Small intestine (tissue), 7 donors: ENCODE data around the gene NOMO2. TPM values are rescaled to one million over a fixed set of nuclear protein-coding genes. Genes with fewer than 3 reads are reported as not detected.
"Not testable (repeated sequence)": the region's sequence is repeated elsewhere in the genome, so short reads cannot be mapped to it uniquely, and the experiment has no call there.

ENCODE experiments used
- DNase-seq, 2 donors: peaks; one replicate each; pipeline versions ENCODE4 v3.0.0 to v3.0.0-alpha.2; 2013
- FAIRE-seq: peaks from 2 replicates; lab custom pipeline; 2012; peaks lifted over from hg19 to GRCh38; lab: Jason Lieb, UNC
- H3K27ac ChIP-seq, 3 donors: one replicate each; pipeline ENCODE4 v1.5.1; 2013; ENCODE audit warnings: low read length in 2 of 3, mild to moderate bottlenecking in 2 of 3, control low read depth in 1 of 3, inconsistent platforms in 1 of 3, low read depth in 1 of 3, moderate library complexity in 1 of 3
- H3K27me3 ChIP-seq, 3 donors: one replicate each; pipeline ENCODE4 v1.6.1; 2013; ENCODE audit warnings: low read length in 3 of 3, inconsistent platforms in 1 of 3; ENCODE audit not compliant: control insufficient read depth in 3 of 3, insufficient read depth in 3 of 3
- H3K36me3 ChIP-seq, 3 donors: one replicate each; pipeline ENCODE4 v1.6.1; 2013; ENCODE audit warnings: low read length in 3 of 3, inconsistent platforms in 1 of 3, low read depth in 1 of 3, mild to moderate bottlenecking in 1 of 3, moderate library complexity in 1 of 3; ENCODE audit not compliant: control insufficient read depth in 3 of 3, insufficient read depth in 2 of 3
- H3K4me1 ChIP-seq, 3 donors: one replicate each; pipeline ENCODE4 v1.6.1; 2013; ENCODE audit warnings: low read length in 2 of 3, inconsistent platforms in 1 of 3, low read depth in 1 of 3, mild to moderate bottlenecking in 1 of 3, moderate library complexity in 1 of 3; ENCODE audit not compliant: control insufficient read depth in 3 of 3, insufficient read depth in 2 of 3
- H3K4me3 ChIP-seq, 3 donors: one replicate each; pipeline ENCODE4 v1.5.1; 2013; ENCODE audit warnings: low read length in 3 of 3, control low read depth in 1 of 3, inconsistent platforms in 1 of 3, low read depth in 1 of 3, mild to moderate bottlenecking in 1 of 3, moderate library complexity in 1 of 3
- H3K9me3 ChIP-seq, 2 donors: one replicate each; pipeline ENCODE4 v1.6.1; 2013; ENCODE audit warnings: low read depth in 1 of 2, low read length in 1 of 2; ENCODE audit not compliant: control insufficient read depth in 2 of 2, insufficient read depth in 1 of 2
- WGBS, 3 donors: extraction: QIAGEN DNeasy Blood & Tissue Kit; methylation state at CpG; one replicate each; pipeline ENCODE4 v1.1.7; 2013; 5-methylcytosine and 5-hydroxymethylcytosine counted together
- polyA plus RNA-seq, 4 donors: library from polyadenylated mRNA; stranded (reverse) in 3 of 4; unstranded in 1 of 4; fragments of 200-250 nt in 3 of 4; fragments of 120-200 nt in 1 of 4; gene quantifications; one replicate each; pipeline versions ENCODE4 v1.2.1 to v1.2.3, GENCODE V29; 2013
- donor health status: healthy with polysubstance abuse.
- donor health status: control.
- donor health status: control.
- donor health status: Bipolar disorder and iron deficiency.
- donor health status: healthy.

The NOMO2 gene
- polyA plus RNA-seq, 4 donors = 54.6 to 122 (median 74.3) TPM

- not testable (repeated sequence) for H3K9me3 ChIP-seq, DNase-seq, H3K36me3 ChIP-seq, H3K27ac ChIP-seq, H3K4me1 ChIP-seq, H3K4me3 ChIP-seq, H3K27me3 ChIP-seq, FAIRE-seq
- WGBS, 3 donors = no CpG with 5 or more reads among the region's 7 CpGs
These were observed 146.1 kb downstream of the NOMO2 start for GRCh38 chr16:18415827-18416226.

- DNase-seq, H3K9me3 ChIP-seq, H3K27me3 ChIP-seq, FAIRE-seq, H3K27ac ChIP-seq, H3K4me3 ChIP-seq, H3K36me3 ChIP-seq, H3K4me1 ChIP-seq: not testable (repeated sequence)
- WGBS, 3 donors = no CpG with 5 or more reads among the region's 11 CpGs
These were observed 152.2 kb downstream of the NOMO2 start for GRCh38 chr16:18409532-18410293.

GRCh38 chr16:18401851-18402657, 159.8 kb downstream of the NOMO2 start:
- not testable (repeated sequence) for H3K9me3 ChIP-seq
- WGBS, 3 donors = no CpG with 5 or more reads among the region's 88 CpGs

GRCh38 chr16:18401159-18401558, 160.7 kb downstream of the NOMO2 start:
- not testable (repeated sequence) for H3K4me1 ChIP-seq, H3K27me3 ChIP-seq, DNase-seq, H3K9me3 ChIP-seq, H3K36me3 ChIP-seq, H3K27ac ChIP-seq, H3K4me3 ChIP-seq, FAIRE-seq
- WGBS, 3 donors = 0 to 3% (median 1%) methylated on average over 12 to 19 of the region's 38 CpGs

More at GRCh38 chr16:18401851-18402657, 159.8 kb downstream of the NOMO2 start:
- H3K36me3 ChIP-seq, FAIRE-seq, H3K4me3 ChIP-seq, H3K27me3 ChIP-seq, H3K27ac ChIP-seq, H3K4me1 ChIP-seq, DNase-seq: not testable (repeated sequence)

GRCh38 chr16:18394363-18394762, 167.5 kb downstream of the NOMO2 start:
- not testable (repeated sequence) for H3K27ac ChIP-seq, FAIRE-seq, H3K4me1 ChIP-seq, H3K4me3 ChIP-seq, H3K36me3 ChIP-seq, H3K9me3 ChIP-seq, DNase-seq, H3K27me3 ChIP-seq
- 66 to 95% methylated on average over 4 to 5 of the region's 31 CpGs; no CpG with 5 or more reads in 1 of the 3 donors for WGBS, 3 donors

- FAIRE-seq, H3K36me3 ChIP-seq: not testable (repeated sequence)
- no CpG with 5 or more reads among the region's 43 CpGs for WGBS, 3 donors
These were observed 174.1 kb downstream of the NOMO2 start for GRCh38 chr16:18387767-18388166.

GRCh38 chr16:18386517-18386916, 175.4 kb downstream of the NOMO2 start:
- H3K4me3 ChIP-seq, H3K27me3 ChIP-seq, H3K4me1 ChIP-seq, H3K9me3 ChIP-seq, DNase-seq, FAIRE-seq, H3K36me3 ChIP-seq, H3K27ac ChIP-seq: not testable (repeated sequence)
- 90 to 100% (median 93%) methylated on average over 2 to 21 of the region's 25 CpGs for WGBS, 3 donors

More at GRCh38 chr16:18387767-18388166, 174.1 kb downstream of the NOMO2 start:
- not testable (repeated sequence) for DNase-seq, H3K9me3 ChIP-seq, H3K27me3 ChIP-seq, H3K27ac ChIP-seq, H3K4me3 ChIP-seq, H3K4me1 ChIP-seq

GRCh38 chr16:18385285-18385684, 176.6 kb downstream of the NOMO2 start:
- not testable (repeated sequence) for DNase-seq, FAIRE-seq, H3K4me1 ChIP-seq, H3K36me3 ChIP-seq, H3K9me3 ChIP-seq, H3K4me3 ChIP-seq, H3K27me3 ChIP-seq, H3K27ac ChIP-seq
- 97 to 100% methylated on average over 1 to 19 of the region's 33 CpGs; no CpG with 5 or more reads in 1 of the 3 donors for WGBS, 3 donors
